Measurements from ENCODE around the gene PTPN9.

- TF ChIP-seq CTCF (IDR thresholded peaks at IDR 0.05) (no peak), POLR2A (IDR thresholded peaks at IDR 0.05) (no peak)
Observed at GRCh38 chr15:75479670-75480069, 99.4 kb downstream of the PTPN9 start.
